ENCODE measurements around the gene PGAP3. TPM values are rescaled to one million over a fixed set of nuclear protein-coding genes. Genes with fewer than 3 reads are reported as not detected.

Gene PGAP3
- total RNA-seq, 1 donor from 2014 or later: 12.9 TPM

GRCh38 chr17:39709319-39709997 lies 21.6 kb upstream of the PGAP3 start:
- DNase-seq (ENCODE audit: low spot score): no peak
- Mint-ChIP-seq H3K27me3 (ENCODE audit: low read depth) (no peaks in the 10 kb centered on the region), H3K4me3 (ENCODE audit: low read depth) (no peak overlapping the region), H3K4me1 (ENCODE audit: low read depth) (peaks cover 7% of the 10 kb centered on the region), H3K36me3 (ENCODE audit: low read depth) (no peaks in the 10 kb centered on the region), H3K9me3 (no peaks in the 10 kb centered on the region), H3K27ac (no peak overlapping the region)
- intact Hi-C loops (cut with micrococcal nuclease): no loop called here

GRCh38 chr17:39706921-39707337 lies 19.1 kb upstream of the PGAP3 start:
- Mint-ChIP-seq H3K36me3 (ENCODE audit: low read depth) (no peaks in the 10 kb centered on the region), H3K27ac (no peak overlapping the region), H3K9me3 (no peaks in the 10 kb centered on the region), H3K27me3 (ENCODE audit: low read depth) (peaks cover 8% of the 10 kb centered on the region), H3K4me1 (ENCODE audit: low read depth) (peaks cover 10% of the 10 kb centered on the region), H3K4me3 (ENCODE audit: low read depth) (no peak overlapping the region)
- no peak for DNase-seq (ENCODE audit: low spot score)
- intact Hi-C loops (cut with micrococcal nuclease): no loop called here

- Mint-ChIP-seq H3K4me1 (ENCODE audit: low read depth) (peaks cover 10% of the 10 kb centered on the region), H3K27ac (no peak overlapping the region), H3K9me3 (no peaks in the 10 kb centered on the region), H3K36me3 (ENCODE audit: low read depth) (no peaks in the 10 kb centered on the region), H3K27me3 (ENCODE audit: low read depth) (peaks cover 13% of the 10 kb centered on the region), H3K4me3 (ENCODE audit: low read depth) (no peak overlapping the region)
- DNase-seq (ENCODE audit: low spot score): no peak
- intact Hi-C loops (cut with micrococcal nuclease): no loop called here
Observed at GRCh38 chr17:39706383-39706782, 18.5 kb upstream of the PGAP3 start.

- H3K4me1 Mint-ChIP-seq (ENCODE audit: low read depth): peaks cover 10% of the 10 kb centered on the region
Observed at GRCh38 chr17:39705786-39706348, 18.0 kb upstream of the PGAP3 start.

GRCh38 chr17:39704821-39705551 lies 17.1 kb upstream of the PGAP3 start:
- H3K4me3 Mint-ChIP-seq (ENCODE audit: low read depth): no peak overlapping the region
- H3K27me3 Mint-ChIP-seq (ENCODE audit: low read depth): peaks cover 23% of the 10 kb centered on the region
- H3K36me3 Mint-ChIP-seq (ENCODE audit: low read depth): no peaks in the 10 kb centered on the region
- intact Hi-C loops (cut with micrococcal nuclease): no loop called here
- DNase-seq (ENCODE audit: low spot score): no peak
- no peak overlapping the region for H3K27ac Mint-ChIP-seq
- peaks cover 10% of the 10 kb centered on the region for H3K4me1 Mint-ChIP-seq (ENCODE audit: low read depth)
- no peaks in the 10 kb centered on the region for H3K9me3 Mint-ChIP-seq

More at GRCh38 chr17:39705786-39706348, 18.0 kb upstream of the PGAP3 start:
- no peak overlapping the region for H3K4me3 Mint-ChIP-seq (ENCODE audit: low read depth)
- intact Hi-C loops (cut with micrococcal nuclease): no loop called here
- H3K36me3 Mint-ChIP-seq (ENCODE audit: low read depth): no peaks in the 10 kb centered on the region
- no peaks in the 10 kb centered on the region for H3K9me3 Mint-ChIP-seq
- no peak overlapping the region for H3K27ac Mint-ChIP-seq
- H3K27me3 Mint-ChIP-seq (ENCODE audit: low read depth): peaks cover 18% of the 10 kb centered on the region
- no peak for DNase-seq (ENCODE audit: low spot score)

- Mint-ChIP-seq H3K27ac (no peak overlapping the region), H3K36me3 (ENCODE audit: low read depth) (no peaks in the 10 kb centered on the region), H3K27me3 (ENCODE audit: low read depth) (peaks cover 32% of the 10 kb centered on the region), H3K9me3 (no peaks in the 10 kb centered on the region), H3K4me1 (ENCODE audit: low read depth) (peaks cover 10% of the 10 kb centered on the region), H3K4me3 (ENCODE audit: low read depth) (no peak overlapping the region)
- intact Hi-C loops (cut with micrococcal nuclease): no loop called here
- no peak for DNase-seq (ENCODE audit: low spot score)
Observed at GRCh38 chr17:39703913-39704312, 16.1 kb upstream of the PGAP3 start.

GRCh38 chr17:39702901-39703893 lies 15.3 kb upstream of the PGAP3 start:
- H3K9me3 Mint-ChIP-seq: no peaks in the 10 kb centered on the region
- intact Hi-C loops (cut with micrococcal nuclease): no loop called here
- DNase-seq (ENCODE audit: low spot score): no peak
- H3K36me3 Mint-ChIP-seq (ENCODE audit: low read depth): no peaks in the 10 kb centered on the region
- no peak overlapping the region for H3K4me3 Mint-ChIP-seq (ENCODE audit: low read depth)
- H3K27ac Mint-ChIP-seq: no peak overlapping the region
- H3K27me3 Mint-ChIP-seq (ENCODE audit: low read depth): peaks cover 34% of the 10 kb centered on the region
- H3K4me1 Mint-ChIP-seq (ENCODE audit: low read depth): peaks cover 10% of the 10 kb centered on the region

- no peaks in the 10 kb centered on the region for H3K36me3 Mint-ChIP-seq (ENCODE audit: low read depth)
- intact Hi-C loops (cut with micrococcal nuclease): no loop called here
- DNase-seq (ENCODE audit: low spot score): no peak
- no peaks in the 10 kb centered on the region for H3K9me3 Mint-ChIP-seq
- no peak overlapping the region for H3K4me3 Mint-ChIP-seq (ENCODE audit: low read depth)
- H3K27ac Mint-ChIP-seq: no peak overlapping the region
- H3K27me3 Mint-ChIP-seq (ENCODE audit: low read depth): peaks cover 34% of the 10 kb centered on the region
- peaks cover 5% of the 10 kb centered on the region for H3K4me1 Mint-ChIP-seq (ENCODE audit: low read depth)
Observed at GRCh38 chr17:39701784-39702422, 14.0 kb upstream of the PGAP3 start.

GRCh38 chr17:39701012-39701783 lies 13.3 kb upstream of the PGAP3 start:
- Mint-ChIP-seq H3K4me1 (ENCODE audit: low read depth) (peaks cover 3% of the 10 kb centered on the region), H3K9me3 (no peaks in the 10 kb centered on the region), H3K4me3 (ENCODE audit: low read depth) (no peak overlapping the region), H3K27me3 (ENCODE audit: low read depth) (peaks cover 34% of the 10 kb centered on the region), H3K36me3 (ENCODE audit: low read depth) (no peaks in the 10 kb centered on the region), H3K27ac (no peak overlapping the region)
- intact Hi-C loops (cut with micrococcal nuclease): no loop called here
- no peak for DNase-seq (ENCODE audit: low spot score)

- H3K36me3 Mint-ChIP-seq (ENCODE audit: low read depth): no peaks in the 10 kb centered on the region
- H3K9me3 Mint-ChIP-seq: no peaks in the 10 kb centered on the region
- no peak for DNase-seq (ENCODE audit: low spot score)
- H3K27me3 Mint-ChIP-seq (ENCODE audit: low read depth): peaks cover 34% of the 10 kb centered on the region
- intact Hi-C loops (cut with micrococcal nuclease): no loop called here
- no peak overlapping the region for H3K4me3 Mint-ChIP-seq (ENCODE audit: low read depth)
- peaks cover 3% of the 10 kb centered on the region for H3K4me1 Mint-ChIP-seq (ENCODE audit: low read depth)
- H3K27ac Mint-ChIP-seq: no peak overlapping the region
Observed at GRCh38 chr17:39700148-39700987, 12.5 kb upstream of the PGAP3 start.

GRCh38 chr17:39699818-39700147 lies 11.9 kb upstream of the PGAP3 start, which contains the start of gene ERBB2:
TSS of gene ERBB2 (plus strand) at chr17:39700064. CDS start at chr17:39700239, 175 bp downstream.
- DNase-seq (ENCODE audit: low spot score): no peak
- Mint-ChIP-seq H3K27me3 (ENCODE audit: low read depth) (peaks cover 34% of the 10 kb centered on the region), H3K4me3 (ENCODE audit: low read depth) (no peak within 1 kb of the TSS), H3K9me3 (no peaks in the 10 kb centered on the region), H3K27ac (no peak within 1 kb of the TSS), H3K4me1 (ENCODE audit: low read depth) (peaks cover 3% of the 10 kb centered on the region), H3K36me3 (ENCODE audit: low read depth) (no peaks in the 10 kb centered on the region)
- intact Hi-C loops (cut with micrococcal nuclease): no loop called here

Data from activated T-helper 2 cell treated with anti-CD3 and anti-CD28 coated beads, Interferon-gamma antibody, Interleukin-2, Interleukin-4, amounts not matched to agents 10 μg/mL and 5 μg/mL and 100 μg/mL, durations not matched to agents 14 hours and 24 hours and 36 hours (primary cell).